Stimulated activated CD4-positive, alpha-beta T cell treated with anti-CD3 and anti-CD28 coated beads, TNF-alpha, amount 100 ng/mL, for 24 hours (primary cell): ENCODE data around the gene TXNL4A.
"Not testable (repeated sequence)": the region's sequence is repeated elsewhere in the genome, so short reads cannot be mapped to it uniquely, and the experiment has no call there.

Experiments used
- DNase-seq, 3 experiments: peaks; one replicate each; pipeline ENCODE4 v3.0.0-alpha.2; 2020; ENCODE audit warnings: low read depth in 3 of 3

TXNL4A gene

GRCh38 chr18:79999701-80000100 lies 11.3 kb upstream of the TXNL4A start:
- not testable (repeated sequence) for DNase-seq

- no peak for DNase-seq
These were observed 3.1 kb upstream of the TXNL4A start for GRCh38 chr18:79991494-79991893.

- no peak for DNase-seq
These were observed 783 bp upstream of the TXNL4A start for GRCh38 chr18:79989195-79989497.

DNA sequence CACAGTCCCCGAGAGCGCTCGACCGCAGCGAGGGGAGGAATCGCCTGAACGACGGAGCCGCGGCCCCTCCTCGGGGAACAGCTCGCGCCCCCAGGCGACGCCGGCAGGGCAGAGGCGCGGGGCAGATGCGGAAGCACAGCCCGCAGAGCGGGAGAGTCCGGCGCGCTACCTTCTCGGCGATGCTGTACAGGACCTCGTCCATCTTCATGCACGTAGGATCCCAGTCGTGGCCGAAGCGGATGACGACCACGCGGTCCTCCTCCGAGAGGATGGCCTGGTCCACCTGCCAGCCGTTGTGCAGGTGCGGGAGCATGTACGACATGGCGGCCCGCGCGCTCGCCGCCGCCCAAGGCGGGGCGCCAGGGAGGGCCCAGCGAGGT lies 302 bp downstream of the TXNL4A start:
- DNase-seq: peak in 2 of 3 experiments; percentile 31 to 54

DNA sequence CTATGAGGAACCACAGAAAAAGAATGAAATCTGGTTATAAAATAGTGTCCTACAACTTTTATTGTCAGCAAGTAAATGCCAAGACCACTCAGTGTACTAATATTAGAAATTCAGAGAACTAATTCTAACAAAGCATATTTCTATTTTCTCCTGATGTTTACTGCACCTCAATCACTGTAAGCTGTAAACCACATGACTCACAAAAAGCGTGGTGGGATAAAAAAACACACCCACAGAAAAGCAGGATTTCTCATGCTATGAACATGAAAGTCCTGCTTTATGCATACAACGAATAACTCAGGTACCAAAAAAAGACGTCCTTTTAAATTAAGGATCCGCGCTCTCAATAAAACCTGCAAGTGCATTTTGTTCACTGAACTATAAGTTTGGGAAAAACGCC lies 797 bp downstream of the TXNL4A start:
- DNase-seq: no peak

- DNase-seq: no peak
These were observed 1.6 kb downstream of the TXNL4A start for GRCh38 chr18:79986726-79987125.

DNA sequence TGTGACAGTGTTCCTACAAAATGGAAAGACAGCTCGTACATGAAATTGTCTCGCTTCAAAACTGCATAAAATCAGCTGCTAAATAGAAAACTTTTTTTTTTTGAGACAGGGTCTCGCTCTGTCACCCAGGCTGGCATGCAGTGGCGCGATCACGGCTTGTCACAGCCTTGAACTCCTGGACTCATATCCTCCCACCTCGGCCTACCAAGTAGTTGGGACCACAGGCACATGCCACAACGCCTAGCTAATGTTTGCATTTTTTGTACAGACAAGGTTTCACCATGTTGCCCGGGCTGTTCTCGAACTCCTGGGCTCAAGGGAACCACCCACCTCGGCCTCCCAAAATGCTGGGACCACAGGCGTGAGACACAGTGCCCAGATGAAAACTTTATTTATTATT lies 3.2 kb downstream of the TXNL4A start:
- DNase-seq: no peak

GRCh38 chr18:79983793-79984192 lies 4.6 kb downstream of the TXNL4A start:
- no peak for DNase-seq

DNA sequence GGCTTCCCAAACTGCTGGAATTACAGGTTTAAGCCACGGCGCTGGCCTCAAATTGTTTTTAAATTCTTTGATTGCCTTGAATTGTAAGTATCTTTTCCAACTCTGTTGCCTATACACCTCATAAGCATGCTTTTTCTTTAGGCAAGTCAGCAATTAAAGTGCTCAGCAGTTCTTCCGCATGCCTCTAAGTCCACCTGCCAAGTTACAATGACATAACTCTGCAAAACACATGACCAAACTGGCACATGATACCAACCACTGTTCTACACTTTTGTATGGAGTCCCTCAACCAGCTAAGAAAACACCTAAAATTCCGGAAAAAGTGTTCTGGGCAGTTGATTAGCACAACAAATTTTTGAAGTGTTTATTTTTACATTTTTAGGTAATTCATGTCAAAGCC lies 5.1 kb downstream of the TXNL4A start:
- no peak for DNase-seq

GRCh38 chr18:79982736-79983135 lies 5.6 kb downstream of the TXNL4A start:
- DNase-seq: no peak

DNA sequence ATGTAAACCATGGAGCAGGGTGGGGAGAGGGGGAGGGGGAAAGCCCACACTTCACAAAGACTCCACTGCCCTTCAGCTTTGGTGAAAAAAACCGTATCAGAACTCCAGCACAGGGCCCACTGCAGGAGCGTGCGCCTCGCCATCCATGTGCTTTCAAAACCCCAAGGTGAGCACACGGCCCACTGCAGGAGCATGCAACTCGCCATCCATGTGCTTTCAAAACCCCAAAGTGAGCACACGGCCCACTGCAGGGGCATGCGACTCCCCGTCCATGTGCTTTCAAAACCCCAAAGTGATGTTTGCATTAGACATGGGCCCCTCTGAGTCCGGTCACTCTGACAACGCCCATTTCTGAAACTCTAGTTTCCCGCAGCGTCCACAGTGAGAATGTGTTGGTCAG lies 7.8 kb downstream of the TXNL4A start:
- DNase-seq: no peak

- no peak for DNase-seq
These were observed 8.5 kb downstream of the TXNL4A start for GRCh38 chr18:79979843-79980242.

- no peak for DNase-seq
These were observed 12.2 kb downstream of the TXNL4A start for GRCh38 chr18:79975985-79976680.

DNA sequence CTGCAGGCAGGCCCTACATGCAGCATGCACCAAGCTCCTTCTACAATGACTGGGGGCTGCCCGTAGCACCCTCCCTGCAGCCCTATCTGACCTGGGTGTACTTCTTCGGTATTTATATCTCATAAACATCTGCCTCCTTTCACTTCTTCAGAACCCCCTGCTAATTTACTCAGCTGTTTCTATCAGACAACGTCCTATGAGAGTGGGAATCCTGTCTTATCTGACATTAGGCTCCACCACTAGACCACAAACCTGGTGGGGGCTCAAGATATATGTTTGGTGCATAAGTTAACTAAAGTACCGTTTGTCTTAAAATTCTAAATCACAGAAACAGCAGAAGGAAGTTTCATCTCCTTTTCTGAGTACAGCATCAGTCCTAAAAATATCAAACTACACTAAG lies 13.3 kb downstream of the TXNL4A start:
- DNase-seq: no peak

- no peak for DNase-seq
These were observed 14.2 kb downstream of the TXNL4A start for GRCh38 chr18:79974025-79974654.

GRCh38 chr18:79973517-79973916 lies 14.8 kb downstream of the TXNL4A start:
- DNase-seq: no peak

GRCh38 chr18:79972720-79973119 lies 15.6 kb downstream of the TXNL4A start:
- DNase-seq: no peak

- no peak for DNase-seq
These were observed 16.4 kb downstream of the TXNL4A start for GRCh38 chr18:79971986-79972385.

DNA sequence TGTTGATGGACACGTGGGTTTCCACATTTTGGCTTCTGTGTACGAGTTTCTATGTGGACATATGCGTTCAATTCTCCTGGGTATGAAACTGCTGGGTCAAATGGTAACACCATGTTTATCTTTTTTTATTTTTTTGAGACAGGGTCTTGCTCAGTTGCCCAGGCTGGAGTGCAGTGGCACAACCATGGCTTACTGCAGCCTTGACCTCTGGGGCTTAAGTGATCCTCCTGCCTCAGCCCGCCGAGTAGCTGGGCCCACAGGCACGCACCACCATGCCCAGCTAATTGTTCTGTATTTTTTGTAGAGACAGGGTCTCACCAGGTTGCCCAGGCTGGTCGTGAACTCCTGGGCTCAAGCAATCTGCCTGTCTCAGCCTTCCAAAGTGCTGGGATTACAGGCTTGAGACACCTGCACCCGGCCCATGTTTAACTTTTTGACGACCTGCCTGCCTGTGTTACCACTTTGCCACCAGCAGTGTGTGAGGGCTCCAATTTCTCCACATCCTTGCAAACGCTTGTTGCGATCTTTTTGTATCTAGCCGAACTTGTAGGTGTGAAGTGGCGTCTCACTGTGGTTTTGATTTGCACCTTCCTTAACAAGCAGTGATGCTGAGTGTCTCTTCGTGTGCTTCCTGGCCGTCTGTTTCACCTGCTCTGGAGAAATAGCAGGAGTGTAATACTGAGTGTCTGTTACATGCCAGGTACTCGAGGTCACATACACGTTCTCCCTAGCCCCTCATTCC lies 17.0 kb downstream of the TXNL4A start:
- DNase-seq: no peak

DNA sequence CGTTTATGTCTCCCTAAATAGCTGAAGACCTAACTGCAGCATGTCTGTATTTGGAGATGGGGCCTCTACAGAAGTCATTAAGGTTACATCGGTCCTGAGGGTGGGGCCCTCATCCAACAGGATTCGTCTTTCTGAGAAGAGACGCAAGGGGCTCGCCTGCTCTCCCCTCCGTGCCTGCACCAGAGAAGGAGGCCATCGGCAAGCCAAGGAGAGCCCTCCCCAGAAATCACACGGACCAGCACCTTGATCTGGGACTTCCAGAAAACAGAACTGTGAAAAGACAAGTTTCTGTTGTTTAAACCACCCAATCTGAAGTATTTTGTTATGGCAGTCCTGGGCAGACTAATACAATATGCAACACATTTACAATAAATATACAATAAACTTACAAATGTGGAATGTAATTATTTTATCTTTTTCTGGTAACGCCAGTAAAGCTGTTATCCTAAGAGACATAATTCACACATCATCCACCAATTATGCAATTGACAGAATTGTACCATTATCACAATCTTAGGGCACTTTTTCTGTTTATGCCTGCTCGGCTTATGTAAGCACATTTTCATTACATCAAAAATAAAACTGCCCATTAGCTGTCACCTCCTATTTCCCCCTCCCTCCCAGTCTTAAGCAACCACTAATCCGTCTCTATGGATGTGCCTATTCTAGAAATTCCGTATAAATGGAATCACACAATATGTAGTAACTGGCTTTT lies 17.8 kb downstream of the TXNL4A start:
- no peak for DNase-seq

DNA sequence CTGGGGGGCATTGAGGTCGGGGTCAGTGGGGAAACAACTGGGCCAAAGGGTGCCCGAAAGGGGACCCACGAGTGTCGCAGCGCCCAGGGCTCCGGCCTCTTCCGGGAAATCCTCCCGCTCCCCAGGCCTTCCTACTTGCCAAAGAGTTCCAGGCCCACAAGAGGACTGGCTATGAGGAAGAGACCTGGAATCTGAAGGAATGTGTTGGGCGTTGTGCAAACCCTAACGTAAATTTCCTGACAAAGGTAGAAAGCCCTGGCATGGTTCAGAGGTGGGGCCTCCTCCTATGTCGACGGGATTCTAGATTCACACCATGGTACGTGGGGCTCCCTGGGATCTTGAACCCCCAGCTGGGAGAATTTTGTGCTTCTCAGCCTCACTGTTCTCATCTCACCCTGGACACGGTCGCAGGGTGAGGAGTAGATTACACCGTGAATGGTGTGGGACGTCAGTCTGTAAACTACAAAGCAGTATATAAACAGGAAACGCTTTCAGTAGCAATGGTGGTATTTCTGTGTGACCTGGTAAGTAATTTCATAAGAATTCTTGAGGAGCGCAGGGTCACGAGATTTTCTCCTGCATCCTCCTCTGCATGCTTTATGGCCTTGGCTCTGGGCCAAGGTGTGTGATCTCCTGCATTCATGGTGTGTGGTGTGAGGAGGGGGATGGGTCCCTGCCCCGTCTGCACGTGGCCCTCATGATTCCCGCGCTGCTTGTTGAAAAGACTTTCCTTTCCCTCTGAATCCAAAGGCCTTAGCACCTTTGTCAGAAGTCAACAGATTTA lies 23.1 kb downstream of the TXNL4A start:
- DNase-seq: peak in 1 of 3 experiments; percentile 40
